Glomerular endothelial cell (primary cell): ENCODE data around the gene TBC1D13. TPM values are rescaled to one million over a fixed set of nuclear protein-coding genes. Genes with fewer than 3 reads are reported as not detected.

ENCODE experiments used
- DNase-seq: peaks from one replicate; pipeline ENCODE4 v3.0.0-alpha.2; 2011; ENCODE audit warnings: low read depth, low spot score; ENCODE audit errors: extremely low read depth
- total RNA-seq: library from RNA; depleted of rRNA; stranded (reverse); fragments of >200 nt; gene quantifications from 2 replicates; pipeline ENCODE4 v1.2.3, GENCODE V29; 2015

TBC1D13 gene
- total RNA-seq, 1 donor from 2014 or later, result 31.6 TPM

DNA sequence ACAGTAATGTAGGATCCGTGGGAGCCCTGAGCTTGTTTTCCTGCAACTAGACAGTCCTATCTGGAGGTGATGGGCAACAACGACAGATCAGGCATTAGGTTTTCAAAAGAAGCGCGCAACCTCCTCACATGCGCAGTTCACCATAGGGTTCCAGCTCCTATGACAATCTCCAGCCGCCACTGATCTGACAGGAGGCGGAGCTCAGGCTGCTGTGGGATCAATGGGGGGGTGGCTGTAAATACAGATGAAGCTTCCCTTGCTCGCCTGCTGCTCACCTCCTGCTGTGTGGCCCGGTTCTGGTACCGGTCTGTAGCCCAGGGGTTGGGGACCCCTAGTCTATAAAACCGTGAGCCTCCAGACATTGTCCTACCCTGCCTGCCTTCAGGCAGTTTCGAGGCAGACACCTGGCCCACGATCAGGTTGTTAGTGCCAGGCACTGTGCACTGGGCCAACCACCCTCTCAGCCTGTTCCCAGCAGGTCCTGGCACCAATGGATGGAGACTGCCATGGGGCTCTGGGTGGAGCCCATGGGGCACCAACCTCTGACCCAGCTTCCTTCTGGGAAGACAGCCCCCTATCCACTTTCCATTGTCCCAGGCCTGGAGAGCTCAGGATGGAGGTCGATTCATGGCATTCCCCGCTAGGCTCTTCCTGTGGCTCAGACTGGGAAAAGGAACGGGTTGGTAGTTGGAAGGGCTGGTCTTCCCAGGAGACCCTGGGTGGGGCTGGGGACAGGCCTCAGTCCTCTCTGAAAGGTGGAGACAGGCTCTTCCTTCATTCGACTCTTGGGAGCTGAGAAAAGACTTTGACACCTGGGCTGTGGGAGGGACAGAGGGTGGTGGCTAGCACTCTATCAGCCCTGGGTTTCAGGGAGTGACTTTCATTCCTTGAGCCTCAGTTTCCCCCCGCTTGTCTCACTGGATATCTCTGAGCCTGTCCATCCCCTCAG is 32.9 kb downstream of the TBC1D13 start:
- DNase-seq, result no peak

DNA sequence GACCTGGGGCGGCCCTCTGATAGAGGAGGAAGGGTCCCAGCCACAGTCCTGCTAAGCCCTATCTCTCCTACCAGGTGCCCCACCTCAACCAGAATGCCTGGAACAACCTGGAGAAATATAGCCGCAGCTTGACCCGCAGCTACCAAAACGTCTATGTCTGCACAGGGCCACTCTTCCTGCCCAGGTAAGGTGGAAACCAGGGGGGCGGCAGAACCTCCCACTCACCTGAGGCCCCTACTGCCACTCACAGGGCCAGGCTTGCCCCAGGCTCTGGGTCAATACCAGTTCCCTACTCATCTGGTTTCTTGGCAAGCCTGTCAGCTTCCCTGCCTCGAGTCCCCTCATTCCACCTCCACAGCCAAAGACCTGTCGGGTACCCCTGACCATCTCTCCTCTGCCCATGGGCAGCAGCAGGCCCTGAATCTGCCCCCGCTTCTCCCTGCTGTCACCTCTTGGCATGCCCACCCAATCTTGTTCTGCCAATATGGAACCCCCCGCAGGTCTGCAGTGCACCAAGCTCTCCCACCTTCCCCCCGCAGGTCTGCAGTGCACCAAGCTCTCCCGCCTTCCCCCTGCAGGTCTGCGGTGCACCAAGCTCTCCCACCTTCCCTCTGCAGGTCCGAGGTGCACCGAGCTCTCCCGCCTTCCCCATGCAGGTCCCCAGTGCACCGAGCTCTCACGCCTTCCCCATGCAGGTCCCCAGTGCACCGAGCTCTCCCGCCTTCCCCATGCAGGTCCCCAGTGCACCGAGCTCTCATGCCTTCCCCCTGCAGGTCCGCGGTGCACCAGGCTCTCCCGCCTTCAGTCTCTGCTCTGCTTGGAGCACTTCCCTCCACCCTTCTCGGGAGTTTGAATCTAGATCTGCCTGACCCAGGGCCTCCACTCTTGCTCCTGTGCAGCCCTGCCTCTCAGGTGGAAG is 33.9 kb downstream of the TBC1D13 start:
- no peak for DNase-seq

DNA sequence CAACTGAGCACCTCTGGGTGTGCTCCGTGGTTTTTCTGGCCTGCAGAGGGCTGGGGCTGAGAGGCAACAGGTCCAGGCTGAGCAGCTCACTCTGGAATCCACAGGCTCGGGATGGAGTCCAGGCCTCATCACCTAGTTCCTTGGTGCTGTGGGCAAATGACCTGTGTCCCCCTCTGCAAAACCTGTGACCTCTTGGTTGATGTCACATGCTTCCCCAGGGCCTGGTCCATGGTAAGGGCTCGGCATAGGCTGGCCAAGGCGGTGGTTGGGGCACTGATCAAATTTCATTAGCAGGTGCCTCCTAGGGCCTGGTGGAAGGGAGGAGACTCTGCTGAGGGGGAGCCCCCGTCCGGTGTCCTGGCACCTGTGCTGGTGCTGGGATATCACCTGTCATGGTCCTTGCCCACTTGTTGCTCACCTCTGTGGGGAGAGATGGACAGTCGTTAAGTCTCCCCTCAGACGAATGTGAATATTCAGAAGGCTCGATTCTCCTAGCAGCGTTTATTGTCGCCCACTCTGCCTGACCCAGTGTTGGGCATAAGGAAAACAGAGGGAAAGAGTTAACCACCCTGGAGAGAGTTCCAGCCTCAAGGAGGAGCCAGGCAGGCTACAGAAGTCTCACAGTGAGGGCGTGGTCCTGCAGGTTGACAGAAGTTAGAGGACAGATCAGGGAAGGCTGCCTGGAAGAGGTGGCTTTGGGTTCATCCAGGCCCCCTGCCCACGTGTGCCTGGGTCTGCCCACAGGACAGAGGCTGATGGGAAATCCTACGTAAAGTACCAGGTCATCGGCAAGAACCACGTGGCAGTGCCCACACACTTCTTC is 34.7 kb downstream of the TBC1D13 start:
- no peak for DNase-seq

DNA sequence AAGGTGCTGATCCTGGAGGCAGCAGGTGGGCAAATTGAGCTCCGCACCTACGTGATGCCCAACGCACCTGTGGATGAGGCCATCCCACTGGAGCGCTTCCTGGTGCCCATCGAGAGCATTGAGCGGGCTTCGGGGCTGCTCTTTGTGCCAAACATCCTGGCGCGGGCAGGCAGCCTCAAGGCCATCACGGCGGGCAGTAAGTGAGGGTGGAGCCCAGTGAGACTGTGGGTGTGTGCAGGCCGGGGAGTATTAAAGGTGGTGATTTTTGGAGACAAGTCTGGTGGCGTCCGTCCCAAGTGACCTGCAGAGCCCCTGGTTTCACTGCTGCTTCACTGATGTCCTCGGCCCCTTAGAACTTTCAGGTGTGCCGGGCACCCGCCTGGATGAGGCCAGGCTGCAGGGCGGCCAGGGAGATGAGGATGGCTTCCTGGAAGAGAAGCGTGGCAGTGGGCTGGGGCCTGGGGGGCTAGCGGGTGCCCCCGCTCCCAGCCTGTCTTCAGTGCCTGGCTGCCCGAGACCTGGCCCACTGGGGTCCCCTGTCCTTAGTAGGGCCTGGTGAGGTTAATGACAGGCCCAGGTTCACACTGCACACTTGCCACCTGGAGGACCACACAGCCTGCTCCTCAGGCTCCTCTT is 35.5 kb downstream of the TBC1D13 start:
- no peak for DNase-seq

DNA sequence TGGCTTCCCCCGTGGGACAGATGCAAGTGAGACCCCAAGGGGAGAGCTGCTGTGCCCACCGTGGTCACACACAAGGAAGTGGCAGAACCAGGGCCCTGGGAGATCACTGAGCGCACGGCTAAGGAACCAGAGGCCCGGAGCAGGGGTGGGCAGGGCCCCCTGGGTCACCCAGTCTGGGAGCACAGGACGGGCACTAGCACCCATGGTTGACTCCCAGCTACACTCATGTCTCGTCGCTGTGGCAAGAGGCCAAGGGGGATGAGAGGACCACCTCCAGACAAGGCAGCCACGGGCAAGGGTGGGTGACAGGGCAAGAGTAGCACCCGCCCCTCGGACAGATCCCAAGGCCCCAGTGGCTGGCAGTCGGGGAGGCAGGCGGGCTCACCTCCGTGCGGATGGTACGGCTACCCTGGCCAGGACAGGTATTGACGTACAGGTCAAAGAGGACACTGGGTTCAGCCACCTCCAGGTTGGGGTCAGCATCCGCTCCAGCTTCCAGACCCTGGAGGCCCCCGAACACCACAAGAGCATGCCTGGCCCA is 36.4 kb downstream of the TBC1D13 start:
- DNase-seq, result no peak

DNA sequence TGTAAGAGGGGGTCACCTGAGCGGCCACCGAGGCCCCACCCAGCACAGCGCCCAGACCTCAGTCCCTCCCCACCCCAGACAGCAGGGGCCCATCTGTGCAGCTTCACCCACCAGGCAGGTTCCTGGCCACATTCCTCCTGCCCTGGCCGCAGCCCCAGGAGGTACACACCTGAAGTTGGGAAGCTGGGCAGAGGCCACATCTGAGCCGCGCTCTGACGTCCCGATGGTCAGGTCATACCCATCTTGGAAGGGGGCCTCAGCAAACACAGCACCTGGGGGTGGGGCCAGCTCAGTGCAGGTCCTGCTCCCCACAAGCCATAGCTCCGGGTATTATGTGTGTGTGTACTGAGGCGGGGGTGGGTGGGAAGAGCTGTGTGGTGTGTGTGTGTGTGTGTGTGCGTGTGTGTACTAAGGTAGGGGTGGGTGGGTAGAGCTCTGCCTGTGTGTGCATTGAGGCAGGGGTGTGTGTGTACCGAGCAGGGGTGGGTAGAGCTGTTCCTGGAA is 36.9 kb downstream of the TBC1D13 start:
- no peak for DNase-seq

DNA sequence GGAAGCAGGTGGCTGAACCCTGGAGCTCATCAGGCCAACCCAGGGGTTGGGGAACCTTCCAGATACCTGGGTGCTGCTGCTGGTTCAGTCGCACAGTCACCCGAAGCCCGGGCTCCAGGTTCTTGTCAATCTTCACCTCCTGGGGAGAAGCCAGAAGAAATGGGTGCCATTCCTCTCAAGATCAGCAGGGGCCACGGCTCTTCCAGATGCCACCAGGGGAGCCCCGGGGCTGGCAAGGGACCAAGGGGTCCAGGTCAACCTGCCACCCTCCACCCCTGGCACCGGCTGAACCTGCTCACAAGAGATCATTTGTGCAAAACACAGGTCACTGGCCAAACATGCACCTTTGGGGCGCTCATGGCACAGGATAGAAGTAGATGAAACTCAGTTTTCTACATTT is 37.9 kb downstream of the TBC1D13 start:
- DNase-seq, result no peak

DNA sequence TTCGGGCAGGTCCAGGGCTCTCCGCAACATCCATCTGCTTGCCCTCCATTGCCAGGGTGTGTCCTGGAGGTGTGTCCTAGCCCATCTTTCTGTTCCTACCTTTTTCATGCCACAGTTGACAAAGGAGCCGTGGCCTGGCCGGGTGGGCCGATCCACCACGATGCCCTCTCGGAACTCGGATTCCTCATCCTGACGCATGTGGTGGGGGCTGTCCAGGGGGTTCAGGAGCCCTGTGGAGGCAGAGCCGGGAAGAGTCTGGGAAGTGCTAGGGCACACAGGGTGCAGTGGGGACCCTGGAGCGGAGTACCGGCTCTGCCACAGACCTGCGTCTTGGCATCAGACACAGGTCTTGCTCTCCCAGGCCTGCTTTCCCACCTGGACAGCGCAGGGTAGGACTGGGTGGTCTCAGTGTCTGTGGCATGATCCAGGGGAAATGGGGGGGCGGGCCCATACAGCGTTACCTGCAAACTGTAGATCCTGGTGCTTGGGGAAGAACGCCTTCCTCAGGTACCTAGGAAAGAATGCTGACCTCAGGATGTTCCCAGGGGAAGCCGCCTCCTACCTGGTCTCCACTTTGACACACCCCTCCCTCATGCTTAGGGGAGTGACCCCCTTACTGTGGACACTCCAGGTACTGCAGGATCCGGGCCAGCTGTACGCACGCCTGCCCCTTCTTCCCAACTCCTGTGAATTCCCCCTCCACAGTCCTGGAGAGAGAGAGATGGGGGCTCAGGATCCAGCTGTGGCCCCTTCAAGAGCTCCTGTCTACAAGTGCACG is 39.1 kb downstream of the TBC1D13 start:
- DNase-seq, result no peak

DNA sequence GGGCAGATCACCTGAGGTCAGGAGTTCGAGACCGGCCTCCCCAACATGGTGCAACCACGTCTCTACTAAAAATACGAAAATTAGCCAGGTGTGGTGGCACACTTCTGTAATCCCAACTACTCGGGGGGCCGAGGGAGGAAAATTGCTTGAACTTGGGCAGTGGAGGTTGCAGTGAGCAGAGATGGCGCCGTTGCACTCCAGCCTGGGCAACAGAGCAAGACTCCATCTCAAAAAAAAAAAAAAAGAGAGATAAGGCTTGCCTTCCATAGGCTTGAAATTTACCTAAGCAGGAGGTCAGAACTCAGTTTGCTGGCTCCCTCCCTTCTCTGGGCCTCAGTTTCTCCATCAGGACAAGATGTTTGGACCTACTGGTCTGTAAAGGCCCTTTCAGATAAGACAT is 41.2 kb downstream of the TBC1D13 start:
- DNase-seq, result no peak

DNA sequence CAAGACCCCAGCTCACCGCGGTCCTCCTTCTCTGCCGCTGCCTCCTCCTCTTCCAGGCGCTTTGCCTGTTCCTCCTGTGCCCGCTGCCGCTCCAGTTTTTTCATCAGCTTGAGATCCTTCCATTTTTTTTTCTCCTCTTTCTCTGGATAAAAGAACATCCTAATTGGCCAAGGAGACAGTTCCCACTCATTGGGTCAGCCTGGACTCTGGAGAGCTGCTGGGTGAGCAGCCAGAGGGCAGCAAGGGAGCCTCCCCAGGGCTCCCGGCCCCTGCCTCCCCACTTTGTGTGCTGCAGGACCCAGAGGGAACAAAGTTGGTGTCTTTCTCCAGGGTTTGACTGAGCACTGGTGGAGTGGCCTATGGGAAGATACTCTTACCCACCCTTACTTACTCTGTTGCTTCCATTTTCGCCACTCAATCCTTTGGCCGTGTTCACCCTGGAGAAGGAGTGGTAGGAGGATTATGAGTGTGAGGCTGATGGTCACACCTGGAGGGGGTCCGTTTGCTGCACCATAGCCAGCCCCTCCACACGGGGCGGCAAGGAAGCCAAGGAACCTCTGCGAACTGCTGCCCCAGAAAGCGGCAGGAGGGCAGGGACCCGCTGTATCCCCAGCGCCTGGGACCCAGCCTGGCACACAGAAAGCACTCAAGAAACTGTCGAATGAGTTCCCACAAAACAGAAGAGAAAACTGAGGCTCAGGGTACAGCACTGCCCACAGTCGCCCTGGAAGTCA is 41.8 kb downstream of the TBC1D13 start:
- no peak for DNase-seq

DNA sequence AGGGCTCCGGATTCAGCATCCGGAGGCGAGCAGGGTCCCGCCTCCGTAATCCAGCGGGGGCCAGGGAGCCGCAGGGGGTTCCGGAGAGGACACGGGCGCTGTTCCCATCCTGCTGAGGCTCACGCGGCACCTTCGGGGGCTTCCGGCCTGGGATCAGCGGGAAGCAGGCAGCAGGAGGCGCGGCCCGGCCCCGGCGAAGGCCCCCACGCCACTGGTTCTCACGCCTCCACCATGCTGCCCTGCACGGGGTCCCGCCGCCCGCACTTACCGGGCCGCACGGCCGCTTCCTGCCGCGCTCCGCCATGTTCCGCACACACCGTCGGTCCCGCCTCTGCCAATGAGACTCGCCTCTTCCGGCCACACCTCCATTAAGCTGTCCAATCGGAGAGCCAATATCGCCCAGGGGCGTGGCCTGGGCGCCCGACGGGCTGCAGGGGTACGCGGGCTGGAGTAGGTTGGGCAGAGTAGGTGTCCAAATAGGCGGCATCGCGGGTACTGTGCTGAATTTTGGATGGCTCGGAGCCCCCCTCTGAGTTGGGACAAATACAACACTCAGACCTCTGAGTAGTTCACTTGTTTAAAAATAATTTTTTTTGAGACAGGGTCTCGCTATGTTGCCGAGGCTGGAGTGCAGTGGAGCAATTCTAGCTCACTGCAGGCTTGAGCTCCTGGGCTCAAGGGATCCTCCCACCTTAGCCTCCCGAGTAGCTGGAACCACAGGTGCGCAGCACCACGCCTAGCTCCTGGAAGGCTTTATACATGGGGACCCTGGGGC is 42.6 kb downstream of the TBC1D13 start, which contains the start of gene SPOUT1:
TSS of gene SPOUT1 (minus strand) at position 318 of the 775 bp plus-strand sequence. CDS start at position 304, 14 bp downstream.
- peak; percentile 31 for DNase-seq

DNA sequence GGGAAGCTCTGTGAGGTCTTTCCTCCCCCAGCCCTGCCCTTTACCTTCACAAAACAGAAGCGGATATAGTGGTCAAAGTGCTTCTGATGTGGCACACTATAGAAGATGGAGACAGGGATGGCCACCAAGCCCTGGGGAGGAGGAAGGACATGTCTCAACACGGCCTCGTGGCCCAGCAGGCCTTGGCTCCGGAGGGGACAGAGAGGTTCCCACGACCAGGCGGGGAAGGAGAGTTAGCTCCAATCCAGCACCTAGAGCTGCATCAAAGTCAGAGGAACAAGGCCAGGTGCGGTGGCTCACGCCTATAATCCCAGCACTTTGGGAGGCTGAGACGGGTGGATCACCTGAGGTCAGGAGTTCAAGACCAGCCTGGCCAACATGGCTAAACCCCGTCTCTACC is 46.6 kb downstream of the TBC1D13 start:
- no peak for DNase-seq

DNA sequence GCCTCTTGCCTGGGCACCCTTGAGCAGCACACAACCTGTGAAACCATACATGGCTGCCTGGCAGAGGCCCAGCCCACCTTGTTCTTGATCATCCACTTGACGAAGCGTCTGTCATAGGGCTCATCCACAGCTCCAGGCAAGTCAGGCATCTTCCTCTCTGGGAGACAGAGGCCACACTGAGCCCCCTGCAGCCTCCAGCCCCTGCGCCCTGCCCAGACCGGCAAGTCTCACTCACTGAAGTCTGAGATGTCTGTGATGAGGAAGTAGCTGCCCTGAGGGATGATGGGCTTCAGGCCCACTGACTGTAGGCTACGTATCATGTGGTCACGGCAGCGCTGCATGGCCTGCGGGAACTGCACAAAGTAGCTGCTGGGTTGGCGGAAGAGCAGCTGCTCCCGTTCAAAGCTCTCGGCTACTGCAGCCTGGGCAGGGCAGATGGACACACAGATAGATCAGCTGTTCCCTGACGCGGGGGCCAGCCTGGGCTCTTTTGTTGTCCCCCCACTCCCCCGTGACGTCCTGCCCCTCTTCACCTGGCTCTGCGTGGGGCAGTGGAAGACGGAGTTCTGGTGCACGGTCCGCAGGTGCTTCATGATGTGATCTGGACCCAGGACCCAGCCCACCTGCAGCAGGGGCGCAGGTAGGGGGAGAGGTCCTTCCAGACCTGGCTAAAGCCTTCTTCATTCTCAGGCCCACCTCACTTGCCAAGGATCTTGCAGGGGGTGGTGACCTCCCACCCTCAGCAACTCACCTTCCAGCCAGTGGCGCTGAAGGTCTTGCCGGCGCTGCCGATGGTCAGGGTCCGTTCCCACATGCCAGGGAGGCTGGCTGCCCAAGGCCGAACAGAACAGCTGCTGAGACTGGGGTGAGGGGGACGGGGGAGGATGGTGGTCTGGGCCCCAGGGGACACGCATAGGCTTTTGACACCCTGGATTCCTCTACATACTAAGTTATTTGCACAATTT is 48.5 kb downstream of the TBC1D13 start:
- no peak for DNase-seq

DNA sequence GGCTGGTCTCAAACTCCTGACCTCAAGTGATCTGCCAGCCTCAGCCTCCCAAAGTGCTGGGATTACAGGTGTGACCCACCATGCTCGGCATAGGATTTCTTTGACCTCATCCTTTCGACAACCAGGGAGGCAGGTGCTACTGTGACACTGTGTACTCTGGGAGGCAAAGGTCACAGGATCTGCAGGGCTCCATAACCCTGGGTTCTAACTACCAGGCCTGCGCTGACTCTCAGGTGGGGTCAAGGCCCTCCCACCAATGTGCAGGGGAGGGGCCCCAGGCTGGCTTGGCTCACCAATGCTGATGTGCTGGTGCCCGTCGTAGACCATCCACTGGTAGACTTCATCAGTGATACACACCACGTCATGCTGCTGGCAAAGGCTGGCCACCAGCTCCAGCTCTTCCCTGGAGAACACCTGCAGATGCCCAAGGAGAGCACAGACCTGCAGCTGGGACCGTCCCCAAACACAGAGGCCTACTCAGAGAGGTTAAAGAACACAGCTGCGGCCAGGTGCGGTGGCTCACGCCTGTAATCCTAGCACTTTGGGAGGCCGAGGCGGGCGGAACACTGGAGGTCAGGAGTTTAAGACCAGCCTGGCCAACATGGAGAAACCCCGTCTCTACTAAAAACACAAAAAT is 49.6 kb downstream of the TBC1D13 start:
- no peak for DNase-seq

DNA sequence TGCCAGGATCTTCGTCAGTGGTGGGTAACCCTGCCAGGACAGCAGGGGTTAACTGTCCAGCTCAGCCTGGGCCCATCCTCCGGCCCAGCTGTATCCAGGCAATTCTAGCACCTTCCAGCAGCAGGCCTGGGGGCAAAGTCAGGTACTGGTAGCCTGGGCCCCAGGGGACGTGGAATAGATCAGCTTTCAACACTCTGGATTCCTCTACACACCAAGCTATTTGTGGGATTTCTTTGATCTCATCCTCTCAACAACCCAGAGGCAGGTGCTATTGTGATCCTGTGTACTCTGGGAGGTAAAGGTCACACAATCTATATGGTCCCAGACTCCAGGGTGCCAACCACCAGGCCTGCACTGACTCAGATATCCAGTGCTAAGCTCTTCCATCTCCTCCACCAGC is 51.3 kb downstream of the TBC1D13 start:
- no peak for DNase-seq

DNA sequence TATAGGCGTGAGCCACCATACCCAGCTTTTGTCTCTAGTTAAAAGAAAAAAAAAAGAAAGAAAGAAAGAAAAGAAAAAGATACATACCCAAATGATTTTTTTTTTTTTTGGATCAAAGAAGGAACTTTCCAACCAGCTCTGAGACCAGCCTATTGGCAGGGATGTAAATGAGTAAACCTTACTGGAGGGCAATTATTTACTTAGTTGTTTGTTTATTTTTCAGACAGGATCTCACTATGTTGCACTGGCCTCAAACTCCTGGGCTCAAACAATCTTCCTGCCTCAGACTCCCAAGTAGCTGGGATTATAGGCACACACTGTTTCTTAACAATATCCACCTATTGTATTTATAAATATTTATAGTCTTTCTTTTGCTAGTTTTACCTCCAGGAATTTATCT is 53.5 kb downstream of the TBC1D13 start:
- no peak for DNase-seq
